ENCODE data around the gene SNED1. TPM values are rescaled to one million over a fixed set of nuclear protein-coding genes. Genes with fewer than 3 reads are reported as not detected.

Gene SNED1
- total and polyA plus RNA-seq, 9 donors: 16.7 to 69.5 (median 38.9) TPM

GRCh38 chr2:241133436-241133820 is 135.0 kb downstream of the SNED1 start:
- no peak overlapping the region for H3K4me3 ChIP-seq
- WGBS, 3 donors: 94 to 97% (median 97%) methylated on average over 10 of the region's 10 CpGs
- TF ChIP-seq CTCF (IDR thresholded peaks at IDR 0.05): no peak
- no peak for TF ChIP-seq POLR2A (IDR thresholded peaks at IDR 0.05)
- no peak for TF ChIP-seq EP300 (IDR thresholded peaks at IDR 0.05)
- no peak overlapping the region for H3K27ac ChIP-seq
- H3K4me1 ChIP-seq (ENCODE audit: insufficient read depth): no peaks in the 10 kb centered on the region
- DNase-seq: peak in 1 of 5 donors; percentile 18
- H3K36me3 ChIP-seq: no peaks in the 10 kb centered on the region
- H3K27me3 ChIP-seq: no peaks in the 10 kb centered on the region
- no peaks in the 10 kb centered on the region for H3K9me3 ChIP-seq
- intact Hi-C loops (cut with DNase I): no loop called here

DNA sequence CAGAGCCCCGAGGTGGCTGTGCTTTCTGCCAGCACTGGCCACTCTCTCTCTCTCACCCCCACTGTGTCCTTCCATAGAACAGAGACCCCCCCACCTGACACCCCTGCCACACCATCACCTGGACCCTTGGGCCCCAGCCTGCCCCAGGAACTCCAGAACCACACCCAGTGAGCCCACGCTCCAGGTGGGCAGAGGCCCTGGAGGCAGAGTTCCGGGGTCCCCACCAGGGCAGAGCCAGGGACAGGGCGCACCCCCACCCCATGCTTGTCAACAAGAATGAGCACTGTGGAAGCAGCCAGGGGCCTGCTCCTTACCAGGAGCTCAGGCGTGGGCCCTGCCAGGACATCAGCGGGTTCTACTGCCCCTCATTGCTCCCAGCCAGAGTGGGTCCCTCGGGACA is 136.3 kb downstream of the SNED1 start:
- Histone ChIP-seq H3K36me3 (no peaks in the 10 kb centered on the region), H3K27me3 (no peaks in the 10 kb centered on the region), H3K4me3 (no peak overlapping the region), H3K9me3 (no peaks in the 10 kb centered on the region), H3K4me1 (ENCODE audit: insufficient read depth) (no peaks in the 10 kb centered on the region), H3K27ac (no peak overlapping the region)
- WGBS, 3 donors: 92 to 97% (median 96%) methylated on average over 6 to 7 of the region's 7 CpGs
- intact Hi-C loops (cut with DNase I): no loop called here
- TF ChIP-seq CTCF (IDR thresholded peaks at IDR 0.05) (no peak), POLR2A (IDR thresholded peaks at IDR 0.05) (no peak), EP300 (IDR thresholded peaks at IDR 0.05) (no peak)
- peak in 1 of 5 donors; percentile 12 for DNase-seq

DNA sequence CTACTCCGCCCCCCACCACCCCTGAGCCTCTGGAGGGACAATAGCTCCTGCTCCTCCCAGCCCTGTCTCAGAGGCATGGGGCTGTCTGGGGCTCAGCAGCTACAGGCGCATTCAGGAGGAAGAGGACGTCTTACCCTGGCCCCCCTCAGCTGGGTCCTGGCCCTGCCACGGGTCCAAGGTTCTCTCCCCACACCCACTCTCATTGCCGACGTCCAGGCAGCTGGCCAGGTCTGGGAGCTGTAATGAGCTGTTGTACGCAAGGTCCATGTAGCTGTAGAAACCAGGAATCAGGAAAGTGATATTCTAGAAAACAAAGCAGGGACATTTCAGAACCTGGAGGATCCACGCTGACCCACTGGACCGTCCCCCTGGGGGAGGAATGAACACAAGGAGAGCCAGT is 137.3 kb downstream of the SNED1 start:
- 40 to 64% (median 54%) methylated on average over 9 of the region's 9 CpGs for whole genome bisulfite sequencing, 3 donors
- TF ChIP-seq EP300 (IDR thresholded peaks at IDR 0.05) (no peak), POLR2A (IDR thresholded peaks at IDR 0.05) (no peak), CTCF (IDR thresholded peaks at IDR 0.05) (no peak)
- H3K27ac ChIP-seq: no peak overlapping the region
- no peaks in the 10 kb centered on the region for H3K9me3 ChIP-seq
- H3K27me3 ChIP-seq: no peaks in the 10 kb centered on the region
- intact Hi-C loops (cut with DNase I): no loop called here
- peak in 1 of 5 donors; percentile 36 for DNase-seq
- H3K36me3 ChIP-seq: no peaks in the 10 kb centered on the region
- no peaks in the 10 kb centered on the region for H3K4me1 ChIP-seq (ENCODE audit: insufficient read depth)
- H3K4me3 ChIP-seq: no peak overlapping the region

DNA sequence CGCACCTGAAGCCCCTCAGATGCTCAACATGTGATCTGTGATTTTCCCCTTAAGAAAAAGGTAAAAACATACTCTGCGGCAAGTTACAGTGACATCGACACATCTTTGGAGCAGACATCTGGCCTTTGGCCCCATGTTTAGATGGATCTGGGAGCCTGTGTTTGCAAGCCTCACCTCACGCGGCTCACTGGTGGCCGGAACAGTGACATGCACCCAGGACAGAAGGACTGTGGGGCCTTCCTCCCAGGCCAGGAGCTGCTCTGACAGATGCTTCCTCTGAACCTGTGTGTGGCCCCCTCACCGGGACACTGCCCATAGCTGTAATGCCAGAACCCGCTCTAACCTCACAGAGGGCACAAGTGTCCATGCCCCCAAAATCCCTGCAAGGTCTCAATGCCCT is 137.8 kb downstream of the SNED1 start:
- Histone ChIP-seq H3K4me3 (no peak overlapping the region), H3K9me3 (no peaks in the 10 kb centered on the region), H3K36me3 (no peaks in the 10 kb centered on the region), H3K27ac (no peak overlapping the region), H3K27me3 (no peaks in the 10 kb centered on the region), H3K4me1 (ENCODE audit: insufficient read depth) (no peaks in the 10 kb centered on the region)
- intact Hi-C loops (cut with DNase I): no loop called here
- DNase-seq: peak in 1 of 5 donors; percentile 8
- 93 to 99% (median 95%) methylated on average over 8 of the region's 8 CpGs for WGBS, 3 donors
- TF ChIP-seq CTCF (IDR thresholded peaks at IDR 0.05) (no peak), POLR2A (IDR thresholded peaks at IDR 0.05) (no peak), EP300 (IDR thresholded peaks at IDR 0.05) (no peak)
